ENCODE results near the gene PICALM. TPM values are rescaled to one million over a fixed set of nuclear protein-coding genes. Genes with fewer than 3 reads are reported as not detected.

The PICALM gene
- total and polyA plus RNA-seq, 2 of the 13 experiments (the other 11 are each of a cell fraction or from before 2014, with no cell fraction given): 97.6 to 154 TPM

GRCh38 chr11:86069408-86070101, 671 bp upstream of the PICALM start (continued):
- TF ChIP-seq CEBPZ (IDR thresholded peaks at IDR 0.05; ENCODE audit: low read length) (no peak), EP300 (IDR thresholded peaks at IDR 0.05; ENCODE audit: low read depth in 2 of 2, low read length in 2 of 2) (no peak), EP300 (CRISPR knock-in tag; IDR thresholded peaks at IDR 0.05; ENCODE audit: borderline replicate concordance) (no peak), FUBP1 (CRISPR knock-in tag; IDR thresholded peaks at IDR 0.05; ENCODE audit: borderline replicate concordance) (no peak), ZNF772 (CRISPR knock-in tag; IDR thresholded peaks at IDR 0.05) (no peak), ZNF276 (CRISPR knock-in tag; IDR thresholded peaks at IDR 0.05; ENCODE audit: low read depth) (no peak), ZNF773 (CRISPR knock-in tag; IDR thresholded peaks at IDR 0.05; ENCODE audit: borderline replicate concordance) (no peak), ZNF790 (CRISPR knock-in tag; IDR thresholded peaks at IDR 0.05; ENCODE audit: borderline replicate concordance) (no peak), ZNF10 (CRISPR knock-in tag; IDR thresholded peaks at IDR 0.05; ENCODE audit: borderline replicate concordance, low read depth) (no peak), WIZ (CRISPR knock-in tag; IDR thresholded peaks at IDR 0.05) (no peak), AHR (CRISPR knock-in tag; IDR thresholded peaks at IDR 0.05) (no peak), PTBP1 (IDR thresholded peaks at IDR 0.05; ENCODE audit: low read depth, low read length, poor library complexity, severe bottlenecking) (no peak), ZBTB7B (CRISPR knock-in tag; IDR thresholded peaks at IDR 0.05) (peak; percentile 66; the same call in 1 of the 2 replicates), ZNF576 (CRISPR knock-in tag; IDR thresholded peaks at IDR 0.05) (no peak), ZNF101 (CRISPR knock-in tag; IDR thresholded peaks at IDR 0.05; ENCODE audit: borderline replicate concordance, low read depth) (no peak), PLSCR1 (CRISPR knock-in tag; IDR thresholded peaks at IDR 0.05; ENCODE audit: borderline replicate concordance) (no peak), ZFAT (CRISPR knock-in tag; conservative IDR thresholded peaks at IDR 0.05) (no peak), TBX2 (CRISPR knock-in tag; IDR thresholded peaks at IDR 0.05; ENCODE audit: borderline replicate concordance) (no peak)
